Hepatocyte (in vitro differentiated cells): ENCODE data around the gene DNAH11. TPM values are rescaled to one million over a fixed set of nuclear protein-coding genes. Genes with fewer than 3 reads are reported as not detected.

Experiments
- DNase-seq: peaks from one replicate; pipeline ENCODE4 v3.0.0-alpha.2; 2016; ENCODE audit warnings: low spot score
- H2AFZ ChIP-seq: fragments of 200-600 bp; sonication (generic); 2 replicates; pipeline ENCODE4 v1.6.0; 2016; ENCODE audit warnings: antibody characterized with exemption, mild to moderate bottlenecking
- H3K27ac ChIP-seq: fragments of 200-600 bp; sonication (generic); 2 replicates; pipeline ENCODE4 v1.5.1; 2016; ENCODE audit warnings: mild to moderate bottlenecking
- H3K27me3 ChIP-seq: fragments of 200-600 bp; sonication (generic); 2 replicates; pipeline ENCODE4 v1.6.1; 2016
- H3K36me3 ChIP-seq: fragments of 200-600 bp; sonication (generic); replicated peaks from 2 replicates; pipeline ENCODE4 v1.5.1; 2016; ENCODE audit warnings: low read depth; ENCODE audit not compliant: insufficient read depth
- H3K4me1 ChIP-seq: fragments of 200-600 bp; sonication (generic); 2 replicates; pipeline ENCODE4 v1.5.1; 2016; ENCODE audit warnings: mild to moderate bottlenecking, moderate library complexity; ENCODE audit not compliant: insufficient read depth
- H3K4me2 ChIP-seq: fragments of 200-600 bp; sonication (generic); 2 replicates; pipeline ENCODE4 v1.6.0; 2016
- H3K4me3 ChIP-seq: fragments of 200-600 bp; sonication (generic); 2 replicates; pipeline ENCODE4 v1.5.1; 2016; ENCODE audit warnings: mild to moderate bottlenecking
- H3K79me2 ChIP-seq: fragments of 200-600 bp; sonication (generic); 2 replicates; pipeline ENCODE4 v1.6.0; 2017; ENCODE audit warnings: mild to moderate bottlenecking
- H3K9me2 ChIP-seq: fragments of 200-600 bp; sonication (generic); replicated peaks from 2 replicates; pipeline ENCODE4 v1.6.0; 2017; ENCODE audit warnings: mild to moderate bottlenecking; ENCODE audit not compliant: insufficient read depth
- H3K9me3 ChIP-seq: fragments of 200-600 bp; sonication (generic); 2 replicates; pipeline ENCODE4 v1.5.1; 2016; ENCODE audit warnings: low read depth, mild to moderate bottlenecking
- H4K20me1 ChIP-seq: fragments of 200-600 bp; sonication (generic); 2 replicates; pipeline ENCODE4 v1.6.0; 2016; ENCODE audit warnings: mild to moderate bottlenecking; ENCODE audit not compliant: insufficient read depth, poor library complexity, severe bottlenecking
- EZH2 ChIP-seq: fragments of 200-600 bp; sonication (generic); IDR thresholded peaks from 2 replicates; pipeline ENCODE4 v1.6.1; 2016; ENCODE audit warnings: antibody characterized with exemption, mild to moderate bottlenecking, borderline replicate concordance
- EZH2phosphoT487 ChIP-seq: fragments of 200-600 bp; sonication (generic); IDR thresholded peaks from one replicate; pipeline ENCODE4 v1.6.1; 2018; ENCODE audit warnings: antibody characterized with exemption, mild to moderate bottlenecking, low read depth, moderate library complexity; ENCODE audit not compliant: unreplicated experiment, severe bottlenecking
- WGBS: methylation state at CpG from one replicate; pipeline ENCODE4 v1.1.6; 2016; ENCODE audit warnings: low lambda C conversion rate; ENCODE audit errors: missing lambda C conversion rate; 5-methylcytosine and 5-hydroxymethylcytosine counted together
- polyA plus RNA-seq: library from polyadenylated mRNA; unstranded; fragments of >200 nt; fragmentation: Nextera tagmentation; extraction: Ambion mirVana; gene quantifications from 2 replicates; pipeline ENCODE4 v1.2.1, GENCODE V29; 2016
- total RNA-seq: library from RNA; depleted of rRNA; stranded (reverse); fragments of >200 nt; gene quantifications from 2 replicates; pipeline ENCODE4 v1.2.3, GENCODE V29; 2014
- TF ChIP-seq, protein P1 (sequence below): fragments of 200-600 bp; sonication (generic); IDR thresholded peaks from 2 replicates; pipeline ENCODE4 v1.5.1; 2016; ENCODE audit warnings: antibody characterized with exemption, mild to moderate bottlenecking; ENCODE audit not compliant: poor library complexity

The DNAH11 gene
- total and polyA plus RNA-seq, 2 experiments from 2014 or later, result 0.43 to 1.3 TPM

DNA sequence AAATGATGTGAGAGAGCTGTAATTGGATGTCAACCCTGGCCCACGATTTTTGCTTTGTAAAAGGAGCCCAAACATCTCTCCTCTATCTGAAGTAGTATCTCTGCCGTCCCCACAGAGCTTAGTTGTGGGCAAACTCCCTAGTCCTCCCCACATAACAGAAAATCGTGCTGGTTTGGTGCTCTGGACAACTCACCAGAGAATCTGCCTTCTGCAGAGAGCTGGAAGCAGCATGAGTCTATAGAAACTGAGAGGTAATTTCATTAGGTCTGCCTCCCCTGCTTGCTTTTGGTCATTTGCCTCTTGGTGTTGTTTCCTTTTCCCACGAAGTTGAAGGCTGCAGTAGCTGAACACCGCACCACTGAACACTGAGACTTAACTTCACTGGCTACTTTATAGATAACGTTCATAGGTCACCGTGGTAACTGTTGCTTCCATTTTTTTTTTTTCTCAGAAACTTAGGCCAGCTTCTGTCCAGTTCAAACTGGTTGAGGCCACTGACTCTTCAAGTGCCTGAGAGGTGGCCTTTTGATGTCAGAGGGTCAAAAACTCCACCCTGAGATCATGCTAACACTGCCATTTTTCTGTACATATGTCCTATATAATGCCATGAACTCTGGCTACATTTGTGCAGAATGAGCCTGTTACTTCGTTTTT, 406.2 kb downstream of the DNAH11 start:
- 26% methylated on average over 8 of the region's 8 CpGs for WGBS

More for the DNA sequence above, 406.2 kb downstream of the DNAH11 start:
- H3K79me2 ChIP-seq, result no peaks in the 10 kb centered on the region
- H3K27ac ChIP-seq, result no peak overlapping the region
- H3K4me1 ChIP-seq, result peaks cover 10% of the 10 kb centered on the region
- no peaks in the 10 kb centered on the region for H4K20me1 ChIP-seq
- no peaks in the 10 kb centered on the region for H3K9me2 ChIP-seq
- DNase-seq, result no peak
- peaks cover 29% of the 10 kb centered on the region for H3K27me3 ChIP-seq
- TF ChIP-seq, protein P1, sequence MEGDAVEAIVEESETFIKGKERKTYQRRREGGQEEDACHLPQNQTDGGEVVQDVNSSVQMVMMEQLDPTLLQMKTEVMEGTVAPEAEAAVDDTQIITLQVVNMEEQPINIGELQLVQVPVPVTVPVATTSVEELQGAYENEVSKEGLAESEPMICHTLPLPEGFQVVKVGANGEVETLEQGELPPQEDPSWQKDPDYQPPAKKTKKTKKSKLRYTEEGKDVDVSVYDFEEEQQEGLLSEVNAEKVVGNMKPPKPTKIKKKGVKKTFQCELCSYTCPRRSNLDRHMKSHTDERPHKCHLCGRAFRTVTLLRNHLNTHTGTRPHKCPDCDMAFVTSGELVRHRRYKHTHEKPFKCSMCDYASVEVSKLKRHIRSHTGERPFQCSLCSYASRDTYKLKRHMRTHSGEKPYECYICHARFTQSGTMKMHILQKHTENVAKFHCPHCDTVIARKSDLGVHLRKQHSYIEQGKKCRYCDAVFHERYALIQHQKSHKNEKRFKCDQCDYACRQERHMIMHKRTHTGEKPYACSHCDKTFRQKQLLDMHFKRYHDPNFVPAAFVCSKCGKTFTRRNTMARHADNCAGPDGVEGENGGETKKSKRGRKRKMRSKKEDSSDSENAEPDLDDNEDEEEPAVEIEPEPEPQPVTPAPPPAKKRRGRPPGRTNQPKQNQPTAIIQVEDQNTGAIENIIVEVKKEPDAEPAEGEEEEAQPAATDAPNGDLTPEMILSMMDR, result no peak
- TF ChIP-seq EZH2 (no peak), EZH2phosphoT487 (no peak)
- H3K4me2 ChIP-seq, result no peak overlapping the region
- no peaks in the 10 kb centered on the region for H3K36me3 ChIP-seq
- H3K4me3 ChIP-seq, result no peak overlapping the region
- H3K9me3 ChIP-seq, result no peaks in the 10 kb centered on the region
- no peak overlapping the region for H2AFZ ChIP-seq

Other genes starting within 250 kb of the DNAH11 start
- gene SP4, start 115.0 kb upstream of the DNAH11 start, total RNA-seq, result 7.5 and 8.0 TPM in 2 replicates
- gene SP4, start 115.0 kb upstream of the DNAH11 start, polyA plus RNA-seq, result 1.4 and 2.6 TPM in 2 replicates